Measurements from ENCODE around the gene CDH4. TPM values are rescaled to one million over a fixed set of nuclear protein-coding genes. Genes with fewer than 3 reads are reported as not detected.

The CDH4 gene
- total RNA-seq, 1 donor from 2014 or later = 8.3 TPM

DNA sequence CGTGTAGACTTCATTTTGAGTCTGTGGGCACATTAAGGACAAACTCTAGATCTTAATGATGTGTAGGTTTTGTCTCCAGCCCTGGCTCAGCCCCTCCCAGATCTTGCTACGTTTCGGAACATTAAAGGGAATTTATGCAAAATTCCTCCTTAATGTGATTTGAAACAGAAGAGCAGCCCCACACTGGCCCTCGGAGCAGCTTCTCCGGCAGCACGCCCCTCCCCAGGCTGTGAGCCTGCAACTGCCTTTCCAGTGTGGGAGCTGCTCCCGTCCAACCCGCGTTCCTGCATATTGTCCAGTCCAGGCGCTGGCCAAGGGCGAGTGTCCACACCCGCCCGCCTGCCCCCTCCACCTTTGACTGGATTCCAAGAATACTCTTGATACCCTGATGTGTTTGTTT, 556.4 kb downstream of the CDH4 start:
- H3K36me3 Mint-ChIP-seq = no peaks in the 10 kb centered on the region
- TF ChIP-seq, protein P1, sequence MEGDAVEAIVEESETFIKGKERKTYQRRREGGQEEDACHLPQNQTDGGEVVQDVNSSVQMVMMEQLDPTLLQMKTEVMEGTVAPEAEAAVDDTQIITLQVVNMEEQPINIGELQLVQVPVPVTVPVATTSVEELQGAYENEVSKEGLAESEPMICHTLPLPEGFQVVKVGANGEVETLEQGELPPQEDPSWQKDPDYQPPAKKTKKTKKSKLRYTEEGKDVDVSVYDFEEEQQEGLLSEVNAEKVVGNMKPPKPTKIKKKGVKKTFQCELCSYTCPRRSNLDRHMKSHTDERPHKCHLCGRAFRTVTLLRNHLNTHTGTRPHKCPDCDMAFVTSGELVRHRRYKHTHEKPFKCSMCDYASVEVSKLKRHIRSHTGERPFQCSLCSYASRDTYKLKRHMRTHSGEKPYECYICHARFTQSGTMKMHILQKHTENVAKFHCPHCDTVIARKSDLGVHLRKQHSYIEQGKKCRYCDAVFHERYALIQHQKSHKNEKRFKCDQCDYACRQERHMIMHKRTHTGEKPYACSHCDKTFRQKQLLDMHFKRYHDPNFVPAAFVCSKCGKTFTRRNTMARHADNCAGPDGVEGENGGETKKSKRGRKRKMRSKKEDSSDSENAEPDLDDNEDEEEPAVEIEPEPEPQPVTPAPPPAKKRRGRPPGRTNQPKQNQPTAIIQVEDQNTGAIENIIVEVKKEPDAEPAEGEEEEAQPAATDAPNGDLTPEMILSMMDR (conservative IDR thresholded peaks at IDR 0.05) = no peak
- no peak overlapping the region for H3K27ac Mint-ChIP-seq
- H3K4me1 Mint-ChIP-seq (ENCODE audit: unreplicated experiment) = peaks cover 12% of the 10 kb centered on the region
- peaks cover 12% of the 10 kb centered on the region for H3K27me3 Mint-ChIP-seq
- no peak for DNase-seq (ENCODE audit: extremely low spot score, unreplicated experiment)
- H3K9me3 Mint-ChIP-seq = no peaks in the 10 kb centered on the region
- no peak overlapping the region for H3K4me3 Mint-ChIP-seq

DNA sequence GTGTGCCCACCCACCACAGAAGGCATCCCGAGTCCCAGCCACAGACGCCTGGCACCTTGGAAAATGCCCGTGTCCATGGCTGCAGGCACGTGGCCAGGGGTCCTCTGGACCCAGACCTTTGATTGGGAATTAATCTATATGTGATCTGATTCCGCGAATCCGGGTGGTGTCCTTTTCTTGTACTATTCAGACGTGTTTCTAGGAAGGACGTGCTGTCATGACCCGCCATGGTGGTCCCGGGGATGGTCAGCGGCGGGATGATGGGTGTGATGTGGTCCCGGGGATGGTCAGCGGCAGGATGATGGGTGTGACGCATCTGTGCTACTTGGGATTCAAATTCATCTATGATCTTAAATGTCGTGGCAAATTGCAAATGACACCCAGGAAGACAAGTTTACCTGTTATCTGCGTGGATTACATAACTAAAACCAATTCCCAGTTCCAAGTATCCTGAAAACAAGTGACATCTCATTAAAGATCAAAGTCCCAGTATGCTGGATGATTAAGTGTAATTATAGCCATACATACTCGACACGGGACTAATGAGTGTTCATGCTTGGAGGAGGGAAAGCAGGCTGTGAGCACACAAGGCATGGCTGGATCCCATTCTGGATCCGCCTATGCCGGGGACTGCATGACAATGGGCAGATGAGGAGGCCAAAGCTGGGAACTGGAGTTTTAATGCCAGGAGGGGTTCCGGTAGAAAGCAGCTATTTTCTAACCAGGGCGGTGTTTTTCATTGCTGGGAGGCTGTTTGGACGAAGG, 557.1 kb downstream of the CDH4 start:
- Mint-ChIP-seq H3K4me3 (no peak overlapping the region), H3K4me1 (ENCODE audit: unreplicated experiment) (peaks cover 6% of the 10 kb centered on the region), H3K27me3 (peaks cover 8% of the 10 kb centered on the region), H3K9me3 (no peaks in the 10 kb centered on the region), H3K27ac (no peak overlapping the region), H3K36me3 (no peaks in the 10 kb centered on the region)
- no peak for DNase-seq (ENCODE audit: extremely low spot score, unreplicated experiment)
- TF ChIP-seq, protein P1 (conservative IDR thresholded peaks at IDR 0.05) = no peak

DNA sequence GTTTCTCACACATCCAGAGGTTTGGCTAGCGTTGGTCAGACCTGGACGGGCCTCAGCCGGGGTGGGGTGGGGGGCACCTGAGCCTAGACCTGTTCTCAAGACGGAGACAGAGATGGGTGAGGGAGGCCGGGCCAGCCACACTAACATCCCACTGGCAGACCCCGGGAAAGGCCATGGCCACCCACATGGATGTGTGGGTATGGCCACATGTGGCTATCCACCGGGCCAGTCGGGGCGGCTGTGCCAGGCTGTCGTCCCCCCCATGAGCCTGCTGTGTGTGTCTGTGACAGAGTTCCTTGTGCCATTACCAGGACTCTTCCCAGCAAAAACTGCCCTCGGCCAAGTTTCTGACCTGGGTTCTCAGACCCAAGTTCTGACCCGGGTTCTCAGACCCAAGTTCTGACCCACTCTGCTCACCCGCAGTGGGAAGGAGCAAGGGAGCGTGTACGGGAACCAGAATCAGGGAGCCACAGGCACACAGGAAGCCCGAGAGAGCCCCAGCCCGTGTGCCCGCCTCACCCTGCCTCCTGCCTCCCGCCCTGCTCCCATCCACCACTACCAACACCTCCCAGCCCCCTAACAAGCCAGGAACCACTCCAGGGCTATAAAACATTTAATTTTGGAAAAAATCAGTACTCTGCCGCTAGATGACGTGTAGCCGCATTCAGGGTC, 558.1 kb downstream of the CDH4 start:
- H3K4me1 Mint-ChIP-seq (ENCODE audit: unreplicated experiment) = peaks cover 6% of the 10 kb centered on the region
- no peak overlapping the region for H3K27ac Mint-ChIP-seq
- TF ChIP-seq, protein P1 (conservative IDR thresholded peaks at IDR 0.05) = no peak

DNA sequence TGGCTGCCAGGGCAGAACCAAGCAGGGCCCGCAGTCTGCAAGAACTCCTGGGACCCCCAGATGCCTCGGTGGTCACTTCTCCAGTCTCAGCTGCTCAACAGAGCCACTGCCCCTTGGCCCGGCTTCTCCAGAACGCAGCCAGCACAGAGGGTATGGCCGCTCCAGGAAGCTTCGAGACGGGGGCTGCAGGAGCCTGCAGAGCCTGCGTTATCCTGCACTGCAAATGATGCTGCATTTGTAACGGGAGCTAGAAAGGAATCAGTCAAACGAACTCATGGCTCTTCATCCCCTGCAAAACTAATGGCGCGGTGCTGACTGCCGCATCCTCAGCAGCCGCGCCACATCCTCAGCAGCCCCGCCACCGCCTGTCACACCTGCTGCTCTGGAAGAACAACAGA, 558.7 kb downstream of the CDH4 start:
- no peak overlapping the region for H3K4me3 Mint-ChIP-seq
- peaks cover 6% of the 10 kb centered on the region for H3K4me1 Mint-ChIP-seq (ENCODE audit: unreplicated experiment)
- no peaks in the 10 kb centered on the region for H3K36me3 Mint-ChIP-seq
- H3K9me3 Mint-ChIP-seq = no peaks in the 10 kb centered on the region
- H3K27me3 Mint-ChIP-seq = peaks cover 5% of the 10 kb centered on the region
- DNase-seq (ENCODE audit: extremely low spot score, unreplicated experiment) = no peak
- TF ChIP-seq, protein P1 (conservative IDR thresholded peaks at IDR 0.05) = no peak
- H3K27ac Mint-ChIP-seq = no peak overlapping the region

More for the DNA sequence above, 558.1 kb downstream of the CDH4 start:
- Mint-ChIP-seq H3K9me3 (no peaks in the 10 kb centered on the region), H3K36me3 (no peaks in the 10 kb centered on the region), H3K4me3 (no peak overlapping the region), H3K27me3 (peaks cover 5% of the 10 kb centered on the region)
- no peak for DNase-seq (ENCODE audit: extremely low spot score, unreplicated experiment)

DNA sequence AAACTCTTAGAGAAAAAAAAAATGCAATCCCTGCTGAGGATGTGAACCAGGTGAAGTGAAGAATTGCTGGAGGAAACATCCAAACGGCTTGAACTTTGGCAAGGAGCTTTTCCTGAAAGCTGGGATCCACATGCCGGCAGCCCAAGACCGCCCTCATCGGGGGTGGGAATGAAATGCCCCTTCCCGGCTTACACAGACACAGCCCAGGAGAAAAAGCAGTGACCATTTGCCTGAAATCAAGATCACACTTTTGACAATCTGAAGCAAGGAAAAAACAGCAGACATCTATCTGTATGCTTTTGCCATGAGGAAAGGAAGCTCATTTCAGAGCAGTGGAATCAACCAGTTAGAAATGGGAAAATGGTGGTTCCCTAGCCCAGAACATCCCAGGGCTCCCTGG, 559.1 kb downstream of the CDH4 start:
- H3K36me3 Mint-ChIP-seq = no peaks in the 10 kb centered on the region
- TF ChIP-seq, protein P1 (conservative IDR thresholded peaks at IDR 0.05) = no peak

More for the DNA sequence above, 559.1 kb downstream of the CDH4 start:
- DNase-seq (ENCODE audit: extremely low spot score, unreplicated experiment) = no peak
- H3K4me1 Mint-ChIP-seq (ENCODE audit: unreplicated experiment) = peaks cover 6% of the 10 kb centered on the region
- no peak overlapping the region for H3K4me3 Mint-ChIP-seq
- no peak overlapping the region for H3K27ac Mint-ChIP-seq
- H3K27me3 Mint-ChIP-seq = peaks cover 5% of the 10 kb centered on the region
- no peaks in the 10 kb centered on the region for H3K9me3 Mint-ChIP-seq
